Esophagus muscularis mucosa (tissue), 4 donors: Measurements from ENCODE around the gene MEGF6.

Experiments
- CTCF ChIP-seq, 3 experiments: fragments of 200-600 bp in 2 of 3; fragments of 450-650 bp in 1 of 3; sonication (generic) in 2 of 3; IDR thresholded peaks; one replicate each; pipeline ENCODE4 v1.5.1; 2017 to 2019; ENCODE audit warnings: antibody characterized with exemption in 3 of 3, mild to moderate bottlenecking in 2 of 3, moderate library complexity in 1 of 3
- EP300 ChIP-seq: sonication (generic); formaldehyde crosslinking; IDR thresholded peaks from one replicate; pipeline ENCODE4 v1.6.1; 2017; ENCODE audit warnings: antibody characterized with exemption
- POLR2A ChIP-seq: fragments of 450-650 bp; IDR thresholded peaks from one replicate; pipeline ENCODE4 v1.6.1; 2017; ENCODE audit warnings: antibody characterized with exemption, moderate library complexity, mild to moderate bottlenecking, low read depth
- POLR2AphosphoS5 ChIP-seq, 2 donors: sonication (generic); formaldehyde crosslinking; IDR thresholded peaks; one replicate each; pipeline ENCODE4 v1.6.1; 2017; ENCODE audit warnings: antibody characterized with exemption in 2 of 2

- TF ChIP-seq POLR2A: no peak
- TF ChIP-seq CTCF (IDR thresholded peaks at IDR 0.05): no peak
- TF ChIP-seq POLR2AphosphoS5 (IDR thresholded peaks at IDR 0.05): no peak
- no peak for TF ChIP-seq EP300
These were observed 12.3 kb upstream of the MEGF6 start for GRCh38 chr1:3623441-3624199.
